Loucy (cell line): ENCODE results near the gene COPE.

Source experiments
- H2AFZ ChIP-seq: fragments of 200-600 bp; sonication (generic); 2 replicates; pipeline ENCODE4 v1.6.0; 2016; ENCODE audit warnings: antibody characterized with exemption, mild to moderate bottlenecking, low read length, moderate library complexity
- H3F3A ChIP-seq: fragments of 200-600 bp; 2 replicates; pipeline ENCODE4 v1.6.0; 2016; ENCODE audit warnings: antibody characterized with exemption, low read depth, mild to moderate bottlenecking
- H3K27me3 ChIP-seq: fragments of 200-600 bp; sonication (generic); 2 replicates; pipeline ENCODE4 v1.6.1; 2014; ENCODE audit warnings: low read length, mild to moderate bottlenecking; ENCODE audit not compliant: insufficient read depth, poor library complexity, severe bottlenecking
- H3K36me3 ChIP-seq: fragments of 200-600 bp; sonication (generic); 2 replicates; pipeline ENCODE4 v1.6.1; 2016; ENCODE audit warnings: low read length; ENCODE audit not compliant: insufficient read depth
- H3K4me1 ChIP-seq: fragments of 200-600 bp; sonication (generic); 2 replicates; pipeline ENCODE4 v1.5.1; 2014; ENCODE audit warnings: low read length, mild to moderate bottlenecking; ENCODE audit not compliant: insufficient read depth, poor library complexity, severe bottlenecking
- H3K4me2 ChIP-seq: fragments of 200-600 bp; sonication (generic); 2 replicates; pipeline ENCODE4 v1.6.0; 2014; ENCODE audit warnings: antibody characterized with exemption, low read length, low read depth, mild to moderate bottlenecking; ENCODE audit not compliant: poor library complexity, severe bottlenecking
- H3K4me3 ChIP-seq: fragments of 200-600 bp; sonication (generic); 2 replicates; pipeline ENCODE4 v1.5.1; 2014; ENCODE audit warnings: low read length, mild to moderate bottlenecking, mixed read lengths; ENCODE audit not compliant: poor library complexity, severe bottlenecking
- H3K79me2 ChIP-seq: fragments of 200-600 bp; sonication (generic); 2 replicates; pipeline ENCODE4 v1.6.1; 2014; ENCODE audit warnings: low read length; ENCODE audit not compliant: insufficient read depth
- H3K9ac ChIP-seq: fragments of 200-600 bp; sonication (generic); 2 replicates; pipeline ENCODE4 v1.6.0; 2014; ENCODE audit warnings: mild to moderate bottlenecking, low read depth, low read length, moderate library complexity; ENCODE audit not compliant: poor library complexity, severe bottlenecking
- H3K9me2 ChIP-seq: fragments of 200-600 bp; sonication (generic); replicated peaks from 2 replicates; pipeline ENCODE4 v1.6.1; 2016; ENCODE audit warnings: low read depth, low read length, mixed read lengths
- H3K9me3 ChIP-seq: fragments of 200-600 bp; sonication (generic); 2 replicates; pipeline ENCODE4 v1.6.1; 2014; ENCODE audit warnings: mild to moderate bottlenecking, antibody characterized with exemption, low read length, low read depth; ENCODE audit not compliant: insufficient read depth
- H4K20me1 ChIP-seq: fragments of 200-600 bp; sonication (generic); 2 replicates; pipeline ENCODE4 v1.6.0; 2014; ENCODE audit warnings: antibody characterized with exemption, low read length, mild to moderate bottlenecking; ENCODE audit not compliant: insufficient read depth, poor library complexity, severe bottlenecking
- CTCF ChIP-seq: fragments of 200-600 bp; sonication (generic); conservative IDR thresholded peaks from 2 replicates; pipeline ENCODE4 v1.5.1; 2014; ENCODE audit warnings: mild to moderate bottlenecking, antibody characterized with exemption, low read length
- EZH2phosphoT487 ChIP-seq: fragments of 200-600 bp; IDR thresholded peaks from 2 replicates; pipeline ENCODE4 v1.6.1; 2018; ENCODE audit warnings: antibody characterized with exemption, mild to moderate bottlenecking, moderate library complexity, borderline replicate concordance

COPE gene

GRCh38 chr19:18870531-18871172, 48.5 kb downstream of the COPE start:
- TF ChIP-seq CTCF: no peak
- no peak for TF ChIP-seq EZH2phosphoT487
- H3K9me2 ChIP-seq: no peaks in the 10 kb centered on the region
- H3K4me3 ChIP-seq: no peak overlapping the region
- no peak overlapping the region for H2AFZ ChIP-seq
- no peaks in the 10 kb centered on the region for H4K20me1 ChIP-seq
- no peak overlapping the region for H3K4me2 ChIP-seq
- no peak overlapping the region for H3K9ac ChIP-seq
- H3K79me2 ChIP-seq: no peaks in the 10 kb centered on the region
- no peaks in the 10 kb centered on the region for H3K9me3 ChIP-seq
- no peaks in the 10 kb centered on the region for H3F3A ChIP-seq
- peaks cover 24% of the 10 kb centered on the region; the same call in 1 of the 2 replicates for H3K36me3 ChIP-seq
- H3K27me3 ChIP-seq: no peaks in the 10 kb centered on the region
- H3K4me1 ChIP-seq: no peaks in the 10 kb centered on the region

- no peaks in the 10 kb centered on the region for H3K4me1 ChIP-seq
- no peak overlapping the region for H2AFZ ChIP-seq
- H3K9me2 ChIP-seq: no peaks in the 10 kb centered on the region
- H3K4me3 ChIP-seq: no peak overlapping the region
- no peak overlapping the region for H3K4me2 ChIP-seq
- H3K36me3 ChIP-seq: peaks cover 31% of the 10 kb centered on the region; the same call in 1 of the 2 replicates
- H4K20me1 ChIP-seq: no peaks in the 10 kb centered on the region
- H3F3A ChIP-seq: no peaks in the 10 kb centered on the region
- H3K9me3 ChIP-seq: no peaks in the 10 kb centered on the region
- H3K27me3 ChIP-seq: no peaks in the 10 kb centered on the region
- no peaks in the 10 kb centered on the region for H3K79me2 ChIP-seq
- H3K9ac ChIP-seq: no peak overlapping the region
- TF ChIP-seq CTCF: no peak
- no peak for TF ChIP-seq EZH2phosphoT487
Measured at GRCh38 chr19:18869781-18870530, 49.2 kb downstream of the COPE start.

GRCh38 chr19:18869023-18869618, 50.1 kb downstream of the COPE start:
- H3K36me3 ChIP-seq: peaks cover 38% of the 10 kb centered on the region; the same call in 1 of the 2 replicates
- no peak overlapping the region for H3K4me2 ChIP-seq
- no peaks in the 10 kb centered on the region for H4K20me1 ChIP-seq
- H3K9me2 ChIP-seq: no peaks in the 10 kb centered on the region
- H3K9ac ChIP-seq: no peak overlapping the region
- H3F3A ChIP-seq: no peaks in the 10 kb centered on the region
- no peak overlapping the region for H3K4me3 ChIP-seq
- no peak for TF ChIP-seq CTCF
- TF ChIP-seq EZH2phosphoT487: no peak
- H3K9me3 ChIP-seq: no peaks in the 10 kb centered on the region
- H3K79me2 ChIP-seq: no peaks in the 10 kb centered on the region
- no peak overlapping the region for H2AFZ ChIP-seq
- no peaks in the 10 kb centered on the region for H3K4me1 ChIP-seq
- no peaks in the 10 kb centered on the region for H3K27me3 ChIP-seq
